K562 (cell line): ENCODE results near the gene NUDT1. TPM values are rescaled to one million over a fixed set of nuclear protein-coding genes. Genes with fewer than 3 reads are reported as not detected.

ENCODE experiments used
- ATAC-seq: fragments of 200-7000 bp; cut with Tn5 transposase; 3 replicates; pipeline ENCODE4 v1.9.1; 2020; ENCODE audit warnings: moderate library complexity
- BruUV-seq: library from RNA; stranded (reverse); fragments of 400-500 nt; replicated peaks from 2 replicates; lab custom pipeline; 2021; lab: Mats Ljungman, UMichigan
- CTCF ChIA-PET: fragments of 300-600 bp; formaldehyde crosslinking; extraction: SDS; loops from one replicate; lab custom pipeline; 2021; ENCODE audit warnings: low intra/inter-chr PET ratio; lab: Yijun Ruan, JAX
- POLR2A ChIA-PET: fragments of 300-600, 350-650 bp; sonication (Branson Sonifier 250); formaldehyde crosslinking; extraction: SDS; loops from one replicate; lab custom pipeline; 2021; ENCODE audit warnings: antibody characterized with exemption, inconsistent platforms; lab: Yijun Ruan, JAX
- DNase-seq, 4 experiments: peaks; one replicate each; pipeline versions ENCODE4 v3.0.0 to v3.0.0-alpha.2; 2011 to 2018; ENCODE audit warnings: low spot score in 3 of 4, mixed read lengths in 3 of 4; ENCODE audit errors: extremely low read depth in 1 of 4
- FAIRE-seq: peaks from 2 replicates; lab custom pipeline; 2011; peaks lifted over from hg19 to GRCh38; lab: Jason Lieb, UNC
- H2AFZ ChIP-seq: 2 replicates; pipeline ENCODE4 v1.6.0; 2011; ENCODE audit warnings: low read depth, low read length, control low read depth, inconsistent platforms
- H3K27ac ChIP-seq: fragments of 200-600 bp; 3 replicates; pipeline ENCODE4 v1.8.0; 2011; ENCODE audit warnings: low read depth, mild to moderate bottlenecking, control low read depth, inconsistent platforms, low read length, moderate library complexity, mixed read lengths; ENCODE audit errors: extremely low read depth
- H3K27me3 ChIP-seq, 2 experiments: fragments of 300-600 bp in 1 of 2; 2 replicates in 1 of 2; 3 replicates in 1 of 2; pipeline versions ENCODE4 v1.6.0 to v1.8.0; 2011; ENCODE audit warnings: inconsistent platforms in 2 of 2, low read length in 2 of 2, mild to moderate bottlenecking in 1 of 2, mixed read lengths in 1 of 2, moderate library complexity in 1 of 2; ENCODE audit not compliant: control insufficient read depth in 2 of 2, insufficient read depth in 2 of 2
- H3K36me3 ChIP-seq: fragments of 300-600 bp; 3 replicates; pipeline ENCODE4 v1.8.0; 2011; ENCODE audit warnings: mild to moderate bottlenecking, low read length, inconsistent platforms; ENCODE audit not compliant: control insufficient read depth, insufficient read depth
- H3K4me1 ChIP-seq, 2 experiments: fragments of 200-600 bp in 1 of 2; replicated peaks in 1 of 2; 2 replicates in 1 of 2; 3 replicates in 1 of 2; pipeline versions ENCODE4 v1.5.1 to v1.8.0; 2011; ENCODE audit warnings: inconsistent platforms in 2 of 2, low read length in 2 of 2, mild to moderate bottlenecking in 1 of 2, mixed read lengths in 1 of 2, moderate library complexity in 1 of 2; ENCODE audit not compliant: control insufficient read depth in 2 of 2, insufficient read depth in 2 of 2
- H3K4me2 ChIP-seq: 2 replicates; pipeline ENCODE4 v1.6.1; 2011; ENCODE audit warnings: low read length, control low read depth, inconsistent platforms, mixed read lengths; ENCODE audit not compliant: insufficient read depth
- H3K4me3 ChIP-seq: fragments of 200-600 bp; sonication (generic), shearing (Covaris generic); 2 replicates; pipeline ENCODE4 v1.5.1; 2016; ENCODE audit warnings: control low read depth, inconsistent platforms
- H3K79me2 ChIP-seq: fragments of 200-600 bp; 3 replicates; pipeline ENCODE4 v1.8.0; 2011; ENCODE audit warnings: low read length, inconsistent platforms; ENCODE audit not compliant: control insufficient read depth, insufficient read depth
- H3K9ac ChIP-seq, 2 experiments: 2 replicates each; pipeline versions ENCODE4 v1.6.0 to v1.6.1; 2011; ENCODE audit warnings: low read depth in 2 of 2, low read length in 2 of 2, control low read depth in 1 of 2, inconsistent platforms in 1 of 2, mild to moderate bottlenecking in 1 of 2, mixed read lengths in 1 of 2; ENCODE audit not compliant: insufficient read depth in 1 of 2
- H3K9me1 ChIP-seq: one replicate; pipeline ENCODE4 v1.6.0; 2011; ENCODE audit warnings: inconsistent platforms, mild to moderate bottlenecking, low read length, moderate library complexity; ENCODE audit not compliant: control insufficient read depth, insufficient read depth
- H3K9me3 ChIP-seq: replicated peaks from 2 replicates; pipeline ENCODE4 v1.5.1; 2011; ENCODE audit warnings: low read depth, low read length, inconsistent platforms; ENCODE audit not compliant: control insufficient read depth, insufficient read depth
- H4K20me1 ChIP-seq: replicated peaks from 2 replicates; pipeline ENCODE4 v1.6.1; 2011; ENCODE audit warnings: low read length, inconsistent platforms, mixed read lengths; ENCODE audit not compliant: control insufficient read depth, insufficient read depth
- ERF ChIP-seq: fragments of 450-650 bp; formaldehyde crosslinking; IDR thresholded peaks from 2 replicates; pipeline ENCODE4 v1.4.0; 2020; ENCODE audit warnings: mild to moderate bottlenecking, mixed read lengths
- MAZ ChIP-seq, 2 experiments: fragments of 450-650 bp in 1 of 2; sonication (generic) in 1 of 2; formaldehyde crosslinking; IDR thresholded peaks in 1 of 2; conservative IDR thresholded peaks in 1 of 2; 2 replicates each; pipeline versions ENCODE4 v1.4.0 to v1.5.0; 2020; ENCODE audit warnings: mild to moderate bottlenecking in 1 of 2, missing genetic modification reagents in 1 of 2
- POLR2G ChIP-seq: fragments of 200-400 bp; formaldehyde crosslinking; IDR thresholded peaks from 2 replicates; pipeline ENCODE4 v1.6.1; 2017; ENCODE audit warnings: low read depth, mild to moderate bottlenecking, antibody characterized with exemption, low read length, moderate library complexity
- SP2 ChIP-seq: IDR thresholded peaks from 2 replicates; pipeline ENCODE4 v1.6.1; 2011; ENCODE audit warnings: mild to moderate bottlenecking, low read depth, low read length, moderate library complexity; ENCODE audit not compliant: poor library complexity, severe bottlenecking; ENCODE audit errors: extremely low read depth
- ZBTB8A ChIP-seq: fragments of 450-650 bp; IDR thresholded peaks from 2 replicates; pipeline ENCODE4 v1.6.1; 2018; ENCODE audit warnings: mild to moderate bottlenecking, moderate library complexity; ENCODE audit not compliant: partially characterized antibody
- ZNF232 ChIP-seq: sonication (generic); formaldehyde crosslinking; IDR thresholded peaks from 2 replicates; pipeline ENCODE4 v1.8.0; 2022; ENCODE audit warnings: mild to moderate bottlenecking, missing genetic modification reagents
- WGBS: fragments of 100-300 bp; shearing (Covaris generic); methylation state at CpG from one replicate; pipeline ENCODE4 v1.1.6; 2016; ENCODE audit warnings: low coverage, mixed read lengths; ENCODE audit not compliant: insufficient coverage; ENCODE audit errors: missing lambda C conversion rate; 5-methylcytosine and 5-hydroxymethylcytosine counted together
- in situ Hi-C: fragments of 300-500 bp; cut with MboI; formaldehyde crosslinking; loops from 4 replicates; pipeline ENCODE4 v1.15.0; 2018; ENCODE audit warnings: inconsistent platforms, mixed read lengths
- intact Hi-C: fragments of 100-400 bp; cut with micrococcal nuclease; formaldehyde crosslinking; loops from 2 replicates; pipeline ENCODE4 v1.14.2; 2022
- polyA plus RNA-seq, 8 experiments: library from polyadenylated mRNA; depleted of rRNA in 4 of 8; stranded (reverse) in 5 of 8; unstranded in 3 of 8; fragments of >200 nt; fragmentation: Nextera tagmentation in 2 of 8; fragmentation: Illumina TruSeq in 1 of 8; extraction: Ambion mirVana in 2 of 8; extraction: Trizol in 1 of 8; gene quantifications; 2 replicates each; pipeline versions ENCODE4 v1.2.1 to v1.2.3, GENCODE V29; 2011 to 2014; ENCODE audit warnings: inconsistent platforms in 1 of 8, missing spikeins in 1 of 8
- total RNA-seq, 7 experiments: library from RNA; depleted of rRNA in 6 of 7; stranded (reverse); fragments of >200 nt in 6 of 7; fragmentation: Illumina TruSeq in 2 of 7; extraction: Trizol in 2 of 7; gene quantifications; 2 replicates each; pipeline versions ENCODE4 v1.2.1 to v1.2.3, GENCODE V29; 2011 to 2021; ENCODE audit warnings: low replicate concordance in 1 of 7

The NUDT1 gene
- total and polyA plus RNA-seq, 9 of the 15 experiments (the other 6 are each of a cell fraction or from before 2014, with no cell fraction given) = 5.3 to 73.3 (median 29.6) TPM

DNA sequence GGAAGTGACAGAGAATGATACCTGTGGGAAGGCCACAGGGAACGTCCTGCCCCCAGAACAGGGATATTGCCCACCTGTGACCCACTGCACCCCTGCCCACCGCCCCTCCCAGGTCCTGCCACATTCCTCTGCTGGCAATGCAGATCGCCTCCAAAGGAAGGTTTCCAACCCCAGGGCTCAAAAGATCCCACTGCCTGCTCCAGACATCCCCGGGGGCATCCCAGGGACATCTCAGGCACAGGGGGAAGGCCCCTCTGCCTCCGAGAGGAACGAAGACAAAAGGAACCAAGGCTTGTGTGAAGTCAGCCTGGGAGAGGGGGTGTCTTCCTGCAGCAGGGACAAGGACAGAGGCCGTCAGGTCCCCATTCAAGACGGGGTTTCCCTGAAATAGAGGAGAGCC lies 28.5 kb downstream of the NUDT1 start:
- no peaks in the 10 kb centered on the region for H3K27me3 ChIP-seq
- H2AFZ ChIP-seq = no peak overlapping the region
- no peaks in the 10 kb centered on the region for H3K9me1 ChIP-seq
- no peaks in the 10 kb centered on the region for H3K9me3 ChIP-seq
- intact Hi-C loops (no loop called here), in situ Hi-C loops (no loop called here)
- POLR2A ChIA-PET = no interaction called here
- H3K9ac ChIP-seq = no peak overlapping the region
- FAIRE-seq = no peak
- DNase-seq = no peak
- H3K4me1 ChIP-seq = peaks cover 0 to 13% of the 10 kb centered on the region in 2 experiments; a peak in 2 of 5 replicates
- H3K4me2 ChIP-seq = no peak overlapping the region
- no peaks in the 10 kb centered on the region for H4K20me1 ChIP-seq
- ATAC-seq = no peak
- BruUV-seq = no TSS peak
- H3K4me3 ChIP-seq = no peak overlapping the region
- peaks cover 34% of the 10 kb centered on the region; the same call in 2 of the 3 replicates for H3K36me3 ChIP-seq
- CTCF ChIA-PET = no interaction called here
- no peaks in the 10 kb centered on the region for H3K79me2 ChIP-seq
- TF ChIP-seq MAZ (CRISPR knock-in tag; conservative IDR thresholded peaks at IDR 0.05 in 1 of 2, IDR thresholded peaks at IDR 0.05 in 1 of 2) (no peak), ZNF232 (CRISPR knock-in tag) (no peak), ZBTB8A (no peak), ERF (CRISPR knock-in tag) (no peak), SP2 (no peak), POLR2G (no peak)
- 96% methylated on average over 3 of the region's 8 CpGs for WGBS
- no peak overlapping the region for H3K27ac ChIP-seq
